ENCODE measurements around the gene USP12. TPM values are rescaled to one million over a fixed set of nuclear protein-coding genes. Genes with fewer than 3 reads are reported as not detected.

USP12 gene
- total and polyA plus RNA-seq, 10 donors, result 13.3 to 37.3 (median 28.3) TPM

DNA sequence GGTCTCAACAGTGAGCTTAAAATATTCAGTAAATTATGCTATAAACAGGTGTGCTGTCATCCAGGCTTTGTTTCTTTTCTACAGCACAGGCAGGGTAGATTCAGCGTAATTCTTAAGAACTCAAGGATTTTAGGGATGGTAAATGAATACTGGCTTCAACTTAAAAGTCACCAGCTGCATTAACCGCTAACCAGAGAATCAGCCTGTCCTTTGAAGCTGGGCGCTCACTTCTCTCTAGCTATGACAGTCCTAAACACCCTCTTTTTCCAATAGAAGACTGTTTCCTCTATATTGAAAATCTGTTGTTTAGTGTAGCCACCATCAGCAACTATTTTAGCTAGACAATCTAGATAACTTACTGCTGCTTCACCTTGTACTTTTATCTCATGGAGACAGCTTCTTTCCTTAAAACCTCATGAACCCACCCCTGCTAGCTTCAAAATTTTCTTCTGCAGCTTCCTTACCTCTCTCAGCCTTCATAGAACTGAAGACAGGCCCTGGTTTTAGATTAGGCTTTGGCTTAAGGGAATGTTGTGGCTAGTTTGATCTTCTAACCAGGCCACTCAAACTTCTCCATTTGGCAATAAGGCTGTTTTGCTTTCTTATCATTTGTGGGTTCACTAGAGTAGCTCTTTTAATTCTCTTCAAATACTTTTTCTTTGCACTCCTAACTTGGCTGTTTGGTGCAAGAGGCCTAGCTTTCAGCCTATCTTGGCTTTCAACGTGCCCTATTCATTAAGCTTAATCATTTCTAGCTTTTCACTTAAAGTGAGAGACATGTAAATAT, 89.5 kb downstream of the USP12 start:
- DNase-seq, result no peak
- no peak overlapping the region for H3K4me3 ChIP-seq
- no peak for TF ChIP-seq CTCF (IDR thresholded peaks at IDR 0.05 in 8 of 11, conservative IDR thresholded peaks at IDR 0.05 in 3 of 11)
- TF ChIP-seq POLR2A (IDR thresholded peaks at IDR 0.05), result no peak
- TF ChIP-seq POLR2AphosphoS5 (IDR thresholded peaks at IDR 0.05), result no peak
- no peaks in the 10 kb centered on the region for H3K9me3 ChIP-seq
- H3K36me3 ChIP-seq, result peaks cover 0 to 68% (median 14%) of the 10 kb centered on the region in 6 donors
- intact Hi-C loops (cut with DNase I; ENCODE audit: low total_unique reads), result no loop called here
- H3K27me3 ChIP-seq (replicated peaks in 1 of 7), result no peaks in the 10 kb centered on the region
- no peak overlapping the region for H3K27ac ChIP-seq
- H3K4me1 ChIP-seq, result peaks cover 0 to 23% (median 0%) of the 10 kb centered on the region in 6 donors
- WGBS, 5 donors, result 77 to 96% (median 90%) methylated on average over 4 of the region's 4 CpGs

GRCh38 chr13:27080018-27080948, 91.3 kb downstream of the USP12 start:
- H3K36me3 ChIP-seq, result peaks cover 0 to 60% (median 11%) of the 10 kb centered on the region in 6 donors
- 96 to 100% (median 97%) methylated on average over 6 of the region's 6 CpGs for WGBS, 5 donors
- H3K4me3 ChIP-seq, result no peak overlapping the region
- H3K27ac ChIP-seq, result peak overlapping the region in 1 of 8 donors; percentile 11
- no peak for TF ChIP-seq POLR2A (IDR thresholded peaks at IDR 0.05)
- no peak for TF ChIP-seq CTCF (IDR thresholded peaks at IDR 0.05 in 8 of 11, conservative IDR thresholded peaks at IDR 0.05 in 3 of 11)
- no peak for TF ChIP-seq POLR2AphosphoS5 (IDR thresholded peaks at IDR 0.05)
- intact Hi-C loops (cut with DNase I; ENCODE audit: low total_unique reads), result no loop called here
- no peak for DNase-seq
- H3K9me3 ChIP-seq, result no peaks in the 10 kb centered on the region
- H3K27me3 ChIP-seq (replicated peaks in 1 of 7), result no peaks in the 10 kb centered on the region
- peaks cover 0 to 29% (median 0%) of the 10 kb centered on the region in 6 donors for H3K4me1 ChIP-seq

DNA sequence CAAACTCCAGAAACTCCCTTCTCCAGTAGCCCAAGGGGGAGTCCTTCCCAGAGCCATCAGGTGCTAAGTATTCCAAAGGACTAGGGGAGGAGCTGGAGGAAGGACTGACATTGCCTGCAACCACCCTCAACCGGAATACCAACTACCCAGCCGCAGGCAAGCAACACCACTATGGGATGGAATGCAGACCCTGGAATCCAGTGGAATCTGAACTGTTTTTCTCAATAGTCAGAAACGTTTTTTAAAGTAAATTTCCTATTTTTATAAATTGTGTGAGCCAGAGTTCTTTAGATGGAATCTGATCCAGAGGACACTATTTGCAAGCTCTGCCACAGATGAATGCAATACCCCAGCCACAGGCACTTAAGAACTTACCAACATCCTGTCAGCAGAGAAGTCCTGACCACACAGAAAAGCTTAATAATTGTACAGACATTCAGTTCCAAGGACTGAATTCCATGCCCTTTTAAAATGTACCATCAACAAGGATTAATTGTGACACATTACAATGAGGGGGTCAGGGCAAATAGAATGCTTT, 92.1 kb downstream of the USP12 start:
- TF ChIP-seq POLR2A (IDR thresholded peaks at IDR 0.05), result no peak
- no peak for TF ChIP-seq CTCF (IDR thresholded peaks at IDR 0.05 in 8 of 11, conservative IDR thresholded peaks at IDR 0.05 in 3 of 11)
- no peak for TF ChIP-seq POLR2AphosphoS5 (IDR thresholded peaks at IDR 0.05)
- Histone ChIP-seq H3K27ac (peak overlapping the region in 2 of 8 donors; percentile 5 to 11), H3K4me1 (peaks cover 0 to 29% (median 0%) of the 10 kb centered on the region in 6 donors), H3K36me3 (peaks cover 0 to 60% (median 11%) of the 10 kb centered on the region in 6 donors), H3K4me3 (no peak overlapping the region), H3K9me3 (no peaks in the 10 kb centered on the region), H3K27me3 (replicated peaks in 1 of 7) (no peaks in the 10 kb centered on the region)
- no peak for DNase-seq
- 65 to 80% (median 78%) methylated on average over 3 of the region's 3 CpGs for WGBS, 5 donors
- intact Hi-C loops (cut with DNase I; ENCODE audit: low total_unique reads), result no loop called here
